ENCODE results near the gene DYNC2LI1. TPM values are rescaled to one million over a fixed set of nuclear protein-coding genes. Genes with fewer than 3 reads are reported as not detected.

DYNC2LI1 gene
- total RNA-seq, 4 donors from 2014 or later = 19.5 to 37.3 (median 33.1) TPM

GRCh38 chr2:43841949-43842865, 68.4 kb downstream of the DYNC2LI1 start:
- Histone ChIP-seq H3K4me1 (no peaks in the 10 kb centered on the region), H3K27me3 (no peaks in the 10 kb centered on the region), H3K9me3 (no peaks in the 10 kb centered on the region), H3K36me3 (no peaks in the 10 kb centered on the region), H3K4me3 (no peak overlapping the region), H3K27ac (no peak overlapping the region)
- no peak for DNase-seq (ENCODE audit: low spot score in 2 of 2)
- TF ChIP-seq POLR2A (IDR thresholded peaks at IDR 0.05) = no peak
- TF ChIP-seq EP300 (IDR thresholded peaks at IDR 0.05) = no peak
- TF ChIP-seq CTCF (IDR thresholded peaks at IDR 0.05) = no peak
- 87 to 89% methylated on average over 14 of the region's 14 CpGs for WGBS, 2 donors

GRCh38 chr2:43842866-43843226, 69.0 kb downstream of the DYNC2LI1 start:
- Histone ChIP-seq H3K4me1 (no peaks in the 10 kb centered on the region), H3K4me3 (no peak overlapping the region), H3K9me3 (no peaks in the 10 kb centered on the region), H3K27ac (no peak overlapping the region), H3K27me3 (no peaks in the 10 kb centered on the region), H3K36me3 (no peaks in the 10 kb centered on the region)
- no peak for DNase-seq (ENCODE audit: low spot score in 2 of 2)
- 86 to 87% methylated on average over 9 of the region's 9 CpGs for WGBS, 2 donors
- TF ChIP-seq POLR2A (IDR thresholded peaks at IDR 0.05) (no peak), CTCF (IDR thresholded peaks at IDR 0.05) (no peak), EP300 (IDR thresholded peaks at IDR 0.05) (no peak)

- H3K4me1 ChIP-seq = no peaks in the 10 kb centered on the region
- DNase-seq (ENCODE audit: low spot score in 2 of 2) = no peak
- H3K36me3 ChIP-seq = no peaks in the 10 kb centered on the region
- H3K27ac ChIP-seq = no peak overlapping the region
- H3K4me3 ChIP-seq = no peak overlapping the region
- TF ChIP-seq CTCF (IDR thresholded peaks at IDR 0.05) = no peak
- no peak for TF ChIP-seq EP300 (IDR thresholded peaks at IDR 0.05)
- no peak for TF ChIP-seq POLR2A (IDR thresholded peaks at IDR 0.05)
- WGBS, 2 donors = 80 to 83% methylated on average over 1 of the region's 1 CpG
- no peaks in the 10 kb centered on the region for H3K27me3 ChIP-seq
- no peaks in the 10 kb centered on the region for H3K9me3 ChIP-seq
These were observed 71.3 kb downstream of the DYNC2LI1 start for GRCh38 chr2:43845181-43845580.

- H3K27ac ChIP-seq = no peak overlapping the region
- 85 to 89% methylated on average over 5 of the region's 5 CpGs for WGBS, 2 donors
- no peaks in the 10 kb centered on the region for H3K36me3 ChIP-seq
- no peak overlapping the region for H3K4me3 ChIP-seq
- no peaks in the 10 kb centered on the region for H3K9me3 ChIP-seq
- no peaks in the 10 kb centered on the region for H3K4me1 ChIP-seq
- no peak for DNase-seq (ENCODE audit: low spot score in 2 of 2)
- no peaks in the 10 kb centered on the region for H3K27me3 ChIP-seq
- no peak for TF ChIP-seq EP300 (IDR thresholded peaks at IDR 0.05)
- no peak for TF ChIP-seq POLR2A (IDR thresholded peaks at IDR 0.05)
- TF ChIP-seq CTCF (IDR thresholded peaks at IDR 0.05) = no peak
These were observed 72.4 kb downstream of the DYNC2LI1 start for GRCh38 chr2:43846140-43846793.

- no peak for DNase-seq (ENCODE audit: low spot score in 2 of 2)
- Histone ChIP-seq H3K4me1 (no peaks in the 10 kb centered on the region), H3K27me3 (peaks cover 0 to 3% of the 10 kb centered on the region in 2 donors), H3K4me3 (no peak overlapping the region), H3K36me3 (no peaks in the 10 kb centered on the region), H3K27ac (no peak overlapping the region), H3K9me3 (no peaks in the 10 kb centered on the region)
- TF ChIP-seq CTCF (IDR thresholded peaks at IDR 0.05) (no peak), EP300 (IDR thresholded peaks at IDR 0.05) (no peak), POLR2A (IDR thresholded peaks at IDR 0.05) (no peak)
- 81 to 94% methylated on average over 1 of the region's 1 CpG for WGBS, 2 donors
These were observed 74.4 kb downstream of the DYNC2LI1 start for GRCh38 chr2:43848214-43848613.

All from tibial nerve (tissue), 4 donors.